ENCODE results near the gene SOCS7.

Gene SOCS7

GRCh38 chr17:38443356-38444031 is 91.8 kb downstream of the SOCS7 start:
- DNase-seq, result no peak

GRCh38 chr17:38444151-38444550 is 92.5 kb downstream of the SOCS7 start:
- DNase-seq, result peak; percentile 72

- no peak for DNase-seq
These were observed 96.0 kb downstream of the SOCS7 start for GRCh38 chr17:38447502-38448085.

GRCh38 chr17:38448208-38448771 is 96.6 kb downstream of the SOCS7 start:
- DNase-seq, result no peak

GRCh38 chr17:38449364-38449763 is 97.7 kb downstream of the SOCS7 start:
- no peak for DNase-seq

- DNase-seq, result no peak
These were observed 98.9 kb downstream of the SOCS7 start for GRCh38 chr17:38450557-38451029.

GRCh38 chr17:38451030-38451839 is 99.6 kb downstream of the SOCS7 start:
- DNase-seq, result no peak

- DNase-seq, result no peak
These were observed 100.3 kb downstream of the SOCS7 start for GRCh38 chr17:38451840-38452529.

- no peak for DNase-seq
These were observed 101.1 kb downstream of the SOCS7 start for GRCh38 chr17:38452719-38453118.

GRCh38 chr17:38453951-38454421 is 102.3 kb downstream of the SOCS7 start:
- DNase-seq, result no peak

GRCh38 chr17:38454532-38454931 is 102.9 kb downstream of the SOCS7 start:
- DNase-seq, result no peak
